Measurements from ENCODE around the gene TIE1.

GRCh38 chr1:43315481-43315880 is 14.7 kb downstream of the TIE1 start:
- TF ChIP-seq CTCF (IDR thresholded peaks at IDR 0.05) (no peak), POLR2A (IDR thresholded peaks at IDR 0.05) (no peak)
